ENCODE measurements around the gene NTM.
A peak's percentile ranks its signal among the peaks of the same experiment; 100 is the strongest.

NTM gene

GRCh38 chr11:131745405-131745804 is 375.0 kb downstream of the NTM start:
- no peak overlapping the region for H3K4me3 ChIP-seq (ENCODE audit: low read length)
- TF ChIP-seq CTCF (conservative IDR thresholded peaks at IDR 0.05; ENCODE audit: low read depth, low read length) = no peak
- no peak for DNase-seq (ENCODE audit: low read depth)

GRCh38 chr11:131746201-131746600 is 375.8 kb downstream of the NTM start:
- H3K4me3 ChIP-seq (ENCODE audit: low read length) = no peak overlapping the region
- TF ChIP-seq CTCF (conservative IDR thresholded peaks at IDR 0.05; ENCODE audit: low read depth, low read length) = no peak
- no peak for DNase-seq (ENCODE audit: low read depth)

- peak; percentile 85 for TF ChIP-seq CTCF (conservative IDR thresholded peaks at IDR 0.05; ENCODE audit: low read depth, low read length)
- H3K4me3 ChIP-seq (ENCODE audit: low read length) = no peak overlapping the region
- no peak for DNase-seq (ENCODE audit: low read depth)
These were observed 378.0 kb downstream of the NTM start for GRCh38 chr11:131748151-131749050.

- no peak overlapping the region for H3K4me3 ChIP-seq (ENCODE audit: low read length)
- DNase-seq (ENCODE audit: low read depth) = no peak
- no peak for TF ChIP-seq CTCF (conservative IDR thresholded peaks at IDR 0.05; ENCODE audit: low read depth, low read length)
These were observed 378.7 kb downstream of the NTM start for GRCh38 chr11:131749101-131749500.

GRCh38 chr11:131750152-131750551 is 379.7 kb downstream of the NTM start:
- no peak for DNase-seq (ENCODE audit: low read depth)
- no peak overlapping the region for H3K4me3 ChIP-seq (ENCODE audit: low read length)
- no peak for TF ChIP-seq CTCF (conservative IDR thresholded peaks at IDR 0.05; ENCODE audit: low read depth, low read length)

- no peak for DNase-seq (ENCODE audit: low read depth)
- H3K4me3 ChIP-seq (ENCODE audit: low read length) = no peak overlapping the region
- TF ChIP-seq CTCF (conservative IDR thresholded peaks at IDR 0.05; ENCODE audit: low read depth, low read length) = no peak
These were observed 380.3 kb downstream of the NTM start for GRCh38 chr11:131750692-131751091.

GRCh38 chr11:131754671-131755070 is 384.3 kb downstream of the NTM start:
- DNase-seq (ENCODE audit: low read depth) = no peak
- no peak overlapping the region for H3K4me3 ChIP-seq (ENCODE audit: low read length)
- TF ChIP-seq CTCF (conservative IDR thresholded peaks at IDR 0.05; ENCODE audit: low read depth, low read length) = no peak
